GM12873 (cell line): ENCODE data around the gene DPRX.

Experiments
- CTCF ChIP-seq: IDR thresholded peaks from 2 replicates; pipeline ENCODE4 v1.5.1; 2012; ENCODE audit warnings: low read depth, mild to moderate bottlenecking, moderate library complexity, low read length, control low read depth; ENCODE audit not compliant: insufficient read depth; ENCODE audit errors: missing control alignments

The DPRX gene

GRCh38 chr19:53646144-53646543, 14.3 kb downstream of the DPRX start:
- TF ChIP-seq CTCF = no peak

GRCh38 chr19:53647350-53647749, 15.6 kb downstream of the DPRX start:
- TF ChIP-seq CTCF = no peak

GRCh38 chr19:53647792-53648191, 16.0 kb downstream of the DPRX start:
- TF ChIP-seq CTCF = no peak

GRCh38 chr19:53649746-53650593, 18.2 kb downstream of the DPRX start:
- no peak for TF ChIP-seq CTCF

GRCh38 chr19:53652476-53652875, 20.7 kb downstream of the DPRX start:
- TF ChIP-seq CTCF = no peak

- TF ChIP-seq CTCF = no peak
Observed at GRCh38 chr19:53655042-53655665, 23.4 kb downstream of the DPRX start.

GRCh38 chr19:53657330-53657729, 25.5 kb downstream of the DPRX start:
- no peak for TF ChIP-seq CTCF
